CD4-positive, alpha-beta memory T cell (primary cell): ENCODE results near the gene MYH13. TPM values are rescaled to one million over a fixed set of nuclear protein-coding genes. Genes with fewer than 3 reads are reported as not detected.

Source experiments
- CTCF ChIA-PET: fragments of 350-600 bp; sonication (Branson Sonifier 250); formaldehyde crosslinking; loops from one replicate; lab custom pipeline; 2021; ENCODE audit warnings: inconsistent platforms; ENCODE audit not compliant: partially characterized antibody; lab: Charles Lee
- POLR2A ChIA-PET: fragments of 350-600 bp; sonication (Branson Sonifier 250); formaldehyde crosslinking; loops from one replicate; lab custom pipeline; 2021; ENCODE audit not compliant: partially characterized antibody; lab: Charles Lee
- DNase-seq, 5 donors: peaks; one replicate each; pipeline versions ENCODE4 v3.0.0 to v3.0.0-alpha.2; 2020 to 2022; ENCODE audit warnings: mixed read lengths in 1 of 5
- H3K27ac ChIP-seq: one replicate; pipeline ENCODE4 v1.7.0; 2013; ENCODE audit warnings: low read depth, low read length
- H3K27me3 ChIP-seq: 2 replicates; pipeline ENCODE4 v1.7.0; 2013; ENCODE audit warnings: mild to moderate bottlenecking, low read length, moderate library complexity; ENCODE audit not compliant: insufficient read depth
- H3K36me3 ChIP-seq: 2 replicates; pipeline ENCODE4 v1.7.0; 2013; ENCODE audit warnings: mild to moderate bottlenecking, low read length, moderate library complexity; ENCODE audit not compliant: insufficient read depth
- H3K4me1 ChIP-seq: 2 replicates; pipeline ENCODE4 v1.7.0; 2013; ENCODE audit warnings: mild to moderate bottlenecking, low read length, moderate library complexity; ENCODE audit not compliant: insufficient read depth
- H3K4me3 ChIP-seq, 2 donors: one replicate each; pipeline ENCODE4 v1.7.0; 2013; ENCODE audit warnings: low read length in 2 of 2, mild to moderate bottlenecking in 1 of 2
- H3K9me3 ChIP-seq, 2 donors: one replicate each; pipeline ENCODE4 v1.7.0; 2013; ENCODE audit warnings: low read length in 2 of 2, control low read depth in 1 of 2; ENCODE audit not compliant: control insufficient read depth in 1 of 2
- H3K27ac Mint-ChIP-seq, 7 donors: one replicate each; pipeline ENCODE4 v1.8.0; 2020 to 2021; ENCODE audit warnings: mixed read lengths in 7 of 7, mild to moderate bottlenecking in 6 of 7, inconsistent platforms in 3 of 7, moderate library complexity in 3 of 7
- H3K27me3 Mint-ChIP-seq, 2 donors: one replicate each; pipeline ENCODE4 v1.8.0; 2020 to 2021; ENCODE audit warnings: mixed read lengths in 2 of 2
- H3K36me3 Mint-ChIP-seq, 2 donors: one replicate each; pipeline ENCODE4 v1.8.0; 2020 to 2021; ENCODE audit warnings: mixed read lengths in 2 of 2, inconsistent platforms in 1 of 2, mild to moderate bottlenecking in 1 of 2
- H3K4me1 Mint-ChIP-seq, 4 donors: one replicate each; pipeline ENCODE4 v1.8.0; 2020 to 2021; ENCODE audit warnings: mixed read lengths in 4 of 4, mild to moderate bottlenecking in 1 of 4
- H3K4me3 Mint-ChIP-seq, 8 donors: one replicate each; pipeline ENCODE4 v1.8.0; 2020 to 2021; ENCODE audit warnings: mixed read lengths in 8 of 8, mild to moderate bottlenecking in 7 of 8, moderate library complexity in 6 of 8, inconsistent platforms in 3 of 8
- H3K9me3 Mint-ChIP-seq, 8 donors: one replicate each; pipeline ENCODE4 v1.8.0; 2020 to 2021; ENCODE audit warnings: mixed read lengths in 8 of 8, mild to moderate bottlenecking in 5 of 8, inconsistent platforms in 3 of 8, moderate library complexity in 1 of 8
- intact Hi-C: fragments of 100-400 bp; cut with micrococcal nuclease; formaldehyde crosslinking; loops from one replicate; pipeline ENCODE4 v1.15.1; 2023
- polyA plus RNA-seq, 2 donors: library from polyadenylated mRNA; unstranded; fragments of 300-500 nt; fragmentation: Illumina TruSeq; gene quantifications; one replicate each; pipeline ENCODE4 v1.2.3, GENCODE V29; 2021
- total RNA-seq, 2 experiments: library from RNA; stranded (reverse); gene quantifications; one replicate each; pipeline ENCODE4 v1.2.3, GENCODE V29; 2021

Gene MYH13
- total and polyA plus RNA-seq, 4 experiments from 2014 or later, result not detected

- intact Hi-C loops, result no loop called here
Observed at GRCh38 chr17:10261098-10261497, 111.7 kb downstream of the MYH13 start.

GRCh38 chr17:10251212-10251948 lies 121.4 kb downstream of the MYH13 start:
- Histone ChIP-seq H3K4me3 (no peak overlapping the region), H3K27me3 (no peaks in the 10 kb centered on the region)

More at GRCh38 chr17:10261098-10261497, 111.7 kb downstream of the MYH13 start:
- Mint-ChIP-seq H3K27me3 (peaks cover 0 to 1% of the 10 kb centered on the region in 2 donors), H3K36me3 (no peaks in the 10 kb centered on the region), H3K27ac (no peak overlapping the region), H3K4me3 (no peak overlapping the region), H3K9me3 (peaks cover 0 to 1% (median 0%) of the 10 kb centered on the region in 8 donors), H3K4me1 (no peaks in the 10 kb centered on the region)
- H3K9me3 ChIP-seq, result no peaks in the 10 kb centered on the region
- H3K27me3 ChIP-seq, result no peaks in the 10 kb centered on the region
- H3K4me1 ChIP-seq, result no peaks in the 10 kb centered on the region
- ChIA-PET CTCF (no interaction called here), POLR2A (no interaction called here)
- no peaks in the 10 kb centered on the region for H3K36me3 ChIP-seq
- H3K27ac ChIP-seq, result no peak overlapping the region
- no peak overlapping the region for H3K4me3 ChIP-seq
- no peak for DNase-seq

More at GRCh38 chr17:10251212-10251948, 121.4 kb downstream of the MYH13 start:
- DNase-seq, result no peak
- ChIA-PET POLR2A (no interaction called here), CTCF (no interaction called here)
- no peak overlapping the region for H3K27ac ChIP-seq
- H3K4me3 Mint-ChIP-seq, result peak overlapping the region in 1 of 8 donors; percentile 17
- peaks cover 0 to 6% (median 5%) of the 10 kb centered on the region in 4 donors for H3K4me1 Mint-ChIP-seq
- H3K9me3 Mint-ChIP-seq, result peaks cover 0 to 4% (median 1%) of the 10 kb centered on the region in 8 donors
- H3K27ac Mint-ChIP-seq, result no peak overlapping the region
- intact Hi-C loops, result no loop called here
- H3K27me3 Mint-ChIP-seq, result peaks cover 2 to 4% of the 10 kb centered on the region in 2 donors
- H3K4me1 ChIP-seq, result no peaks in the 10 kb centered on the region
- H3K9me3 ChIP-seq, result no peaks in the 10 kb centered on the region
- H3K36me3 ChIP-seq, result no peaks in the 10 kb centered on the region
- H3K36me3 Mint-ChIP-seq, result no peaks in the 10 kb centered on the region

Other genes starting within 250 kb of the MYH13 start
- gene GAS7, start 174.4 kb downstream of the MYH13 start, total RNA-seq, result 1 to 10 TPM; 4.6 to 5.2 TPM
- 1 to 10 TPM in 1 of 2 donors, under 1 TPM in 1; 0.42 to 1.3 TPM for gene GAS7, start 174.4 kb downstream of the MYH13 start, polyA plus RNA-seq
- gene MYH8, start 48.9 kb upstream of the MYH13 start, total RNA-seq, result not detected
- gene MYH8, start 48.9 kb upstream of the MYH13 start, polyA plus RNA-seq, result not detected
- gene MYH4, start 96.6 kb upstream of the MYH13 start, total RNA-seq, result not detected
- not detected for gene MYH4, start 96.6 kb upstream of the MYH13 start, polyA plus RNA-seq
- gene MYH1, start 145.5 kb upstream of the MYH13 start, total RNA-seq, result not detected
- gene MYH1, start 145.5 kb upstream of the MYH13 start, polyA plus RNA-seq, result not detected
- gene MYH2, start 176.7 kb upstream of the MYH13 start, total RNA-seq, result not detected
- gene MYH2, start 176.7 kb upstream of the MYH13 start, polyA plus RNA-seq, result not detected